Measurements from ENCODE around the gene LPCAT2. TPM values are rescaled to one million over a fixed set of nuclear protein-coding genes. Genes with fewer than 3 reads are reported as not detected.

LPCAT2 gene
- total and polyA plus RNA-seq, 2 donors (not counting 1 experiment from before 2014, with no cell fraction given) = 0.15 to 0.59 TPM

- intact Hi-C loops (cut with micrococcal nuclease) = no loop called here
- Mint-ChIP-seq H3K4me3 (no peak overlapping the region), H3K9me3 (ENCODE audit: insufficient read depth) (peaks cover 3% of the 10 kb centered on the region), H3K4me1 (no peaks in the 10 kb centered on the region), H3K27me3 (no peaks in the 10 kb centered on the region), H3K27ac (no peak overlapping the region)
- Histone ChIP-seq H4K20me1 (ENCODE audit: control insufficient read depth, insufficient read depth, low read length, poor library complexity, severe bottlenecking) (no peaks in the 10 kb centered on the region), H3K9ac (ENCODE audit: low read length) (no peak overlapping the region), H3K27ac (ENCODE audit: low read length in 2 of 2) (no peak overlapping the region), H3K4me3 (ENCODE audit: control extremely low read depth in 1 of 5, extremely low read depth in 1 of 5, insufficient read depth in 1 of 5, low read depth in 2 of 5, low read length in 4 of 5) (no peak overlapping the region), H3K36me3 (replicated peaks in 1 of 2; ENCODE audit: control extremely low read depth in 1 of 2, control insufficient read depth in 1 of 2, extremely low read depth in 1 of 2, insufficient read depth in 2 of 2, low read length in 1 of 2) (no peaks in the 10 kb centered on the region), H2AFZ (ENCODE audit: insufficient read depth, low read depth, low read length, poor library complexity, severe bottlenecking) (no peak overlapping the region), H3K4me2 (replicated peaks; ENCODE audit: low read depth, low read length, poor library complexity, severe bottlenecking) (no peak overlapping the region), H3K9me3 (ENCODE audit: control extremely low read depth in 1 of 3, control insufficient read depth in 2 of 3, insufficient read depth in 1 of 3, low read length in 2 of 3) (peaks cover 0 to 1% (median 0%) of the 10 kb centered on the region in 3 donors), H3K79me2 (ENCODE audit: control insufficient read depth, insufficient read depth, low read length) (no peaks in the 10 kb centered on the region), H3K27me3 (replicated peaks in 1 of 4; ENCODE audit: control extremely low read depth in 1 of 4, control insufficient read depth in 3 of 4, insufficient read depth in 4 of 4, low read length in 3 of 4) (no peaks in the 10 kb centered on the region), H3K4me1 (ENCODE audit: control insufficient read depth in 2 of 2, insufficient read depth in 2 of 2, low read length in 2 of 2) (no peaks in the 10 kb centered on the region)
- no CpG with 5 or more reads among the region's 1 CpG for WGBS (ENCODE audit: insufficient coverage)
- no peak for ATAC-seq (ENCODE audit: low read depth)
- ChIA-PET POLR2A (no interaction called here), CTCF (no interaction called here)
- TF ChIP-seq EZH2 (IDR thresholded peaks at IDR 0.05; ENCODE audit: borderline replicate concordance, insufficient read depth, low read depth, low read length, poor library complexity, severe bottlenecking) = no peak
- TF ChIP-seq CTCF (IDR thresholded peaks at IDR 0.05) = no peak
- no peak for DNase-seq
Observed at GRCh38 chr16:55521792-55522191, 12.9 kb downstream of the LPCAT2 start.

- intact Hi-C loops (cut with micrococcal nuclease) = no loop called here
- no peak overlapping the region for H3K27ac Mint-ChIP-seq
- no peak overlapping the region for H3K4me3 ChIP-seq (ENCODE audit: control extremely low read depth in 1 of 5, extremely low read depth in 1 of 5, insufficient read depth in 1 of 5, low read depth in 2 of 5, low read length in 4 of 5)
- H3K79me2 ChIP-seq (ENCODE audit: control insufficient read depth, insufficient read depth, low read length) = no peaks in the 10 kb centered on the region
- DNase-seq (no peak), ATAC-seq (ENCODE audit: low read depth) (no peak)
- WGBS (ENCODE audit: insufficient coverage) = no CpG with 5 or more reads among the region's 2 CpGs
- H3K4me3 Mint-ChIP-seq = no peak overlapping the region
- H3K4me1 ChIP-seq (ENCODE audit: control insufficient read depth in 2 of 2, insufficient read depth in 2 of 2, low read length in 2 of 2) = no peaks in the 10 kb centered on the region
- H3K9ac ChIP-seq (ENCODE audit: low read length) = no peak overlapping the region
- ChIA-PET CTCF (no interaction called here), POLR2A (no interaction called here)
- H3K27me3 Mint-ChIP-seq = peaks cover 4% of the 10 kb centered on the region
- no peak overlapping the region for H3K27ac ChIP-seq (ENCODE audit: low read length in 2 of 2)
- no peaks in the 10 kb centered on the region for H3K27me3 ChIP-seq (replicated peaks in 1 of 4; ENCODE audit: control extremely low read depth in 1 of 4, control insufficient read depth in 3 of 4, insufficient read depth in 4 of 4, low read length in 3 of 4)
- H3K9me3 Mint-ChIP-seq (ENCODE audit: insufficient read depth) = peaks cover 3% of the 10 kb centered on the region
- H3K9me3 ChIP-seq (ENCODE audit: control extremely low read depth in 1 of 3, control insufficient read depth in 2 of 3, insufficient read depth in 1 of 3, low read length in 2 of 3) = peaks cover 0 to 1% (median 0%) of the 10 kb centered on the region in 3 donors
- H3K4me2 ChIP-seq (replicated peaks; ENCODE audit: low read depth, low read length, poor library complexity, severe bottlenecking) = no peak overlapping the region
- no peak for TF ChIP-seq EZH2 (IDR thresholded peaks at IDR 0.05; ENCODE audit: borderline replicate concordance, insufficient read depth, low read depth, low read length, poor library complexity, severe bottlenecking)
- no peak for TF ChIP-seq CTCF (IDR thresholded peaks at IDR 0.05)
- no peaks in the 10 kb centered on the region for H3K36me3 ChIP-seq (replicated peaks in 1 of 2; ENCODE audit: control extremely low read depth in 1 of 2, control insufficient read depth in 1 of 2, extremely low read depth in 1 of 2, insufficient read depth in 2 of 2, low read length in 1 of 2)
- H3K4me1 Mint-ChIP-seq = no peaks in the 10 kb centered on the region
- no peak overlapping the region for H2AFZ ChIP-seq (ENCODE audit: insufficient read depth, low read depth, low read length, poor library complexity, severe bottlenecking)
- no peaks in the 10 kb centered on the region for H4K20me1 ChIP-seq (ENCODE audit: control insufficient read depth, insufficient read depth, low read length, poor library complexity, severe bottlenecking)
Observed at GRCh38 chr16:55526441-55526840, 17.6 kb downstream of the LPCAT2 start.

Data from B cell (primary cell).